Endothelial cell of umbilical vein (primary cell): Measurements from ENCODE around the gene POP5. TPM values are rescaled to one million over a fixed set of nuclear protein-coding genes. Genes with fewer than 3 reads are reported as not detected.

Source experiments
- Bru-seq: library from RNA; stranded (reverse); fragments of 400-500 nt; gene quantifications from one replicate; lab custom pipeline; 2021; lab: Mats Ljungman, UMichigan
- BruChase-seq, 2 experiments: library from RNA; stranded (reverse); fragments of 400-500 nt; gene quantifications; one replicate each; lab custom pipeline; 2021; lab: Mats Ljungman, UMichigan
- BruUV-seq: library from RNA; stranded (reverse); fragments of 400-500 nt; replicated peaks from 2 replicates; lab custom pipeline; 2021; lab: Mats Ljungman, UMichigan
- CTCF ChIA-PET: fragments of 300-600, 350-600 bp; sonication (Branson Sonifier 250); formaldehyde crosslinking; loops from one replicate; lab custom pipeline; 2021; ENCODE audit warnings: antibody characterized with exemption, inconsistent platforms; lab: Charles Lee
- POLR2A ChIA-PET: fragments of 300-600, 350-600 bp; sonication (Branson Sonifier 250); formaldehyde crosslinking; loops from one replicate; lab custom pipeline; 2021; ENCODE audit warnings: antibody characterized with exemption, inconsistent platforms; lab: Charles Lee
- DNase-seq: peaks from one replicate; pipeline ENCODE4 v3.0.0-alpha.2; 2011; ENCODE audit warnings: low read depth, low spot score
- FAIRE-seq: peaks from 2 replicates; lab custom pipeline; 2011; peaks lifted over from hg19 to GRCh38; lab: Jason Lieb, UNC
- H2AFZ ChIP-seq: 2 replicates; pipeline ENCODE4 v1.6.0; 2012; ENCODE audit warnings: low read depth, low read length, control low read depth, inconsistent platforms
- H3K27ac ChIP-seq: 2 replicates; pipeline ENCODE4 v1.5.1; 2011; ENCODE audit warnings: low read depth, mild to moderate bottlenecking, control low read depth, low read length, moderate library complexity; ENCODE audit not compliant: insufficient read depth
- H3K27me3 ChIP-seq, 2 experiments: 2 replicates each; pipeline versions ENCODE4 v1.6.0 to v1.6.1; 2011; ENCODE audit warnings: low read length in 2 of 2, mixed read lengths in 1 of 2; ENCODE audit not compliant: control insufficient read depth in 2 of 2, insufficient read depth in 2 of 2
- H3K36me3 ChIP-seq, 2 experiments: 2 replicates in 1 of 2; 3 replicates in 1 of 2; pipeline ENCODE4 v1.5.1; 2011; ENCODE audit warnings: low read length in 2 of 2, mild to moderate bottlenecking in 1 of 2, moderate library complexity in 1 of 2; ENCODE audit not compliant: control insufficient read depth in 2 of 2, insufficient read depth in 2 of 2; ENCODE audit errors: extremely low read depth in 1 of 2
- H3K4me1 ChIP-seq: 3 replicates; pipeline ENCODE4 v1.5.1; 2011; ENCODE audit warnings: mild to moderate bottlenecking, low read length; ENCODE audit not compliant: control insufficient read depth, insufficient read depth; ENCODE audit errors: extremely low read depth
- H3K4me2 ChIP-seq: 2 replicates; pipeline ENCODE4 v1.6.1; 2011; ENCODE audit warnings: low read length, control low read depth, mixed read lengths; ENCODE audit not compliant: insufficient read depth
- H3K4me3 ChIP-seq, 3 experiments: fragments of 200-600 bp in 1 of 3; sonication (generic), shearing (Covaris generic) in 1 of 3; replicated peaks in 1 of 3; 2 replicates each; pipeline ENCODE4 v1.5.1; 2011 to 2016; ENCODE audit warnings: control low read depth in 3 of 3, low read length in 3 of 3, mild to moderate bottlenecking in 2 of 3, inconsistent platforms in 1 of 3, low read depth in 1 of 3, moderate library complexity in 1 of 3; ENCODE audit not compliant: insufficient read depth in 1 of 3
- H3K79me2 ChIP-seq: 2 replicates; pipeline ENCODE4 v1.6.0; 2012; ENCODE audit warnings: low read length, inconsistent platforms; ENCODE audit not compliant: control insufficient read depth, insufficient read depth
- H3K9ac ChIP-seq: replicated peaks from 2 replicates; pipeline ENCODE3; 2011; ENCODE audit warnings: low read length, control low read depth; ENCODE audit not compliant: insufficient read depth; ENCODE audit errors: extremely low read depth
- H3K9me1 ChIP-seq: replicated peaks from 3 replicates; pipeline ENCODE4 v1.6.0; 2011; ENCODE audit warnings: mild to moderate bottlenecking, low read length; ENCODE audit not compliant: control insufficient read depth, insufficient read depth; ENCODE audit errors: extremely low read depth
- H3K9me3 ChIP-seq: replicated peaks from 2 replicates; pipeline ENCODE4 v1.5.1; 2012; ENCODE audit warnings: low read length, inconsistent platforms; ENCODE audit not compliant: control insufficient read depth, insufficient read depth
- H4K20me1 ChIP-seq: replicated peaks from 2 replicates; pipeline ENCODE3; 2011; ENCODE audit warnings: mild to moderate bottlenecking, low read length; ENCODE audit not compliant: control insufficient read depth, insufficient read depth; ENCODE audit errors: extremely low read depth
- EZH2 ChIP-seq: IDR thresholded peaks from 2 replicates; pipeline ENCODE4 v1.6.1; 2012; ENCODE audit warnings: borderline replicate concordance, low read depth, mild to moderate bottlenecking, moderate library complexity, low read length, inconsistent platforms; ENCODE audit not compliant: severe bottlenecking
- FOS ChIP-seq: IDR thresholded peaks from 2 replicates; pipeline ENCODE4 v1.6.1; 2011; ENCODE audit warnings: mild to moderate bottlenecking, low read length, moderate library complexity, borderline replicate concordance; ENCODE audit not compliant: insufficient read depth
- GATA2 ChIP-seq: IDR thresholded peaks from 2 replicates; pipeline ENCODE4 v1.7.0; 2011; ENCODE audit warnings: low read depth, mild to moderate bottlenecking, moderate library complexity, mixed read lengths, low read length; ENCODE audit not compliant: insufficient read length, insufficient read depth
- POLR2A ChIP-seq: IDR thresholded peaks from 2 replicates; pipeline ENCODE4 v1.6.1; 2012; ENCODE audit warnings: low read depth, mild to moderate bottlenecking, control low read depth, low read length
- POLR2AphosphoS5 ChIP-seq: IDR thresholded peaks from 2 replicates; pipeline ENCODE4 v1.6.1; 2012; ENCODE audit warnings: low read depth, mild to moderate bottlenecking, control low read depth, low read length, moderate library complexity; ENCODE audit not compliant: insufficient read depth
- dilution Hi-C: fragments of 300-500 bp; cut with MboI; formaldehyde crosslinking; loops from one replicate; pipeline ENCODE4 v1.15.0; 2019; ENCODE audit warnings: low sequenced_read_pairs; ENCODE audit not compliant: extremely low pct_ligation_motif_present
- intact Hi-C: fragments of 100-400 bp; cut with micrococcal nuclease; formaldehyde crosslinking; loops from one replicate; pipeline ENCODE4 v1.10.0; 2022
- long read RNA-seq: library from polyadenylated mRNA; stranded (forward); transcript quantifications from one replicate; pipeline ENCODE4 v2.0.0, GENCODE V29; 2021
- polyA minus RNA-seq, 3 experiments: library from RNA; depleted of rRNA, polyadenylated mRNA; stranded (reverse); fragments of >200 nt; gene quantifications; 1 replicate in 1 of 3; 2 replicates in 2 of 3; pipeline ENCODE4 v1.2.3, GENCODE V29; 2011
- polyA plus RNA-seq, 4 experiments: library from polyadenylated mRNA; depleted of rRNA in 3 of 4; stranded (reverse) in 3 of 4; unstranded in 1 of 4; fragments of >200 nt; gene quantifications; 2 replicates each; pipeline versions ENCODE4 v1.2.1 to v1.2.3, GENCODE V29; 2011 to 2012; ENCODE audit warnings: missing spikeins in 1 of 4
- total RNA-seq: library from RNA; stranded (reverse); gene quantifications from 2 replicates; pipeline ENCODE4 v1.2.3, GENCODE V29; 2021

POP5 gene, protein sequence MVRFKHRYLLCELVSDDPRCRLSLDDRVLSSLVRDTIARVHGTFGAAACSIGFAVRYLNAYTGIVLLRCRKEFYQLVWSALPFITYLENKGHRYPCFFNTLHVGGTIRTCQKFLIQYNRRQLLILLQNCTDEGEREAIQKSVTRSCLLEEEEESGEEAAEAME
- total RNA-seq (25.7 and 30.5 TPM in 2 replicates), polyA plus RNA-seq (56.7 and 60.2 TPM in 2 replicates), polyA minus RNA-seq (15.9 and 19.2 TPM in 2 replicates), Bru-seq, nascent RNA (percentile 54 among the genes with signal in this experiment), BruChase-seq, experiment 1, labeled RNA remaining after a 6-hour chase (percentile 62 among the genes with signal in this experiment), BruChase-seq, experiment 2, labeled RNA remaining after a 2-hour chase (percentile 60 among the genes with signal in this experiment)
- polyA plus RNA-seq (2011; cell fraction: cytosol; rRNA removed): 62.8 and 72.3 TPM in 2 replicates
- 49.2 and 66.6 TPM in 2 replicates for polyA plus RNA-seq (2011; cell fraction: nucleus; rRNA removed)
- polyA plus RNA-seq (2012): 42.8 and 52.7 TPM in 2 replicates
- polyA minus RNA-seq (2011; cell fraction: cytosol; rRNA and poly(A)+ RNA removed): 50.0 TPM
- polyA minus RNA-seq (2011; cell fraction: nucleus; rRNA and poly(A)+ RNA removed): 9.8 and 10.7 TPM in 2 replicates
- long read RNA-seq, transcript POP5-202 (5 exons, 801 nt): major isoform, 85 of 104 reads
- long read RNA-seq, transcript POP5-201 (4 exons, 913 nt): minor isoform, 6 of 104 reads
- long read RNA-seq, partial matches to known transcripts: 0 of 104 reads
- long read RNA-seq, other reads (novel, unspliced or antisense): 8 of 104 reads

DNA sequence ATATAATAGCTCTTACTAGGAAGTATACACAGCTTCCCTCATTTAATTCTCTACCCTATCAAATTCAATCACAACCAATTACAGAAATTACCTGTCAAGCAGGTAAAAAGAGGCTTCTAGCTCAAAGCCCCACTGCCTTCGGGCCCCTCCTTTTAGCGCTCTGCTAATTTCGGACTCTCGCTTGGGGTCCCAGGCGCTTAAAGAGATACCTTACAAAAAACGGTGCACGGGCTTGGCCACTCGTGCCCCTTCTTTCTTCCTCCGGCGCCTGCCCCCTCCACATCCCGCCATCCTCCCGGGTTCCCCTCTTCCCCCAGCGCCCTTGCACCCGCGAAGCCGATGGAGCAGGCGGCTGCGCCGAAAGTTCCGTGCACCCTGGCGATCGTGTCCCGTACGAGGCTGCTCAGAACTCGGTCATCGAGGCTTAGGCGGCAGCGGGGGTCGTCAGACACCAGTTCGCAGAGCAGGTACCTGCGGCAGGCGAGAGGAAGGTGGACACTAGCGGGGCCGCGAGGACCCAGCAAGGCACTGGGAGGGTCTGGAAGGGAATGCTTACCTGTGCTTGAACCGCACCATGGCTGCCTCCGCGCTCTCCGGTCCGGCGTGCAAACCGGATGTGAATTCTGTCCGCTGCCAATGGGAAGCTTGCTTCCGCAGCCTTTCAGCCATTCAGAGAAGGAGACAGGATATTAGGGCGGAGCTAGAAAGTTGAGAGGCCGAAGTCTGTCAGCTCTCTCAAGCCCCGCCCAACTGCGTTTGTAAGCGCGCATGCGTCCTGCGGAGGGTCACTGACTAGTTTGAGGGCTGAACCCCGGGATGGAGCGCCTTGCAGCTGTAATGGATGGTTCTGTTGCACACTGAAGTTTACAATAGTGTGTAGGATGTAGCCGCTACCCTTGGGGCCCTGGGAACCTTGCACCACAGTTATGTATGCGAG, at the start of gene POP5:
POP5 (minus strand) TSS at position 616 of the 937 bp plus-strand sequence; CDS start at position 576, 40 bp downstream.
- dilution Hi-C loops: no loop called here
- BruUV-seq: TSS peak; percentile 27
- peak; percentile 100 for FAIRE-seq

More for the DNA sequence above, at the start of gene POP5:
- H2AFZ ChIP-seq: peak within 1 kb of the TSS; percentile 72
- H3K9me3 ChIP-seq: no peaks in the 10 kb centered on the region
- H3K79me2 ChIP-seq: no peaks in the 10 kb centered on the region
- ChIA-PET CTCF (interaction anchor here (0.9 to 6.6 kb wide), 9 partner anchors 11 to 479 kb away, joined by 3 to 99 read pairs (median 9); no protein-coding TSS in a partner anchor), POLR2A (interaction anchor here (0.6 to 1.2 kb wide), 3 partner anchors 31 to 388 kb away, joined by 3 to 5 read pairs (median 4); partner anchors contain the start of gene SRSF9)
- intact Hi-C loops: loop anchor here (1.0 to 5.0 kb wide), 4 partner anchors 43 to 516 kb away; partner anchors contain the start of genes ACADS and DYNLL1
- H3K27me3 ChIP-seq: no peaks in the 10 kb centered on the region
- H3K4me1 ChIP-seq: peaks cover 13% of the 10 kb centered on the region
- H3K27ac ChIP-seq: no peak within 1 kb of the TSS
- H3K4me3 ChIP-seq: peak within 1 kb of the TSS; percentile 48 to 98 (median 79)
- peak within 1 kb of the TSS; percentile 96 for H3K4me2 ChIP-seq
- H3K9me1 ChIP-seq: no peaks in the 10 kb centered on the region
- TF ChIP-seq EZH2 (no peak), POLR2A (peak; percentile 71), FOS (no peak), POLR2AphosphoS5 (peak; percentile 79), GATA2 (no peak)
- DNase-seq: peak; percentile 97
- H3K36me3 ChIP-seq: peaks cover 10 to 20% of the 10 kb centered on the region in 2 experiments
- peak within 1 kb of the TSS; percentile 48 for H3K9ac ChIP-seq
- no peaks in the 10 kb centered on the region for H4K20me1 ChIP-seq
